NT2/D1 (cell line): ENCODE data around the gene ENC1.
"Not testable (repeated sequence)": the region's sequence is repeated elsewhere in the genome, so short reads cannot be mapped to it uniquely, and the experiment has no call there.

ENCODE experiments used
- DNase-seq: peaks from one replicate; pipeline ENCODE4 v3.0.0-alpha.2; 2011; ENCODE audit warnings: low read depth, low spot score
- H3K27me3 ChIP-seq: 2 replicates; pipeline ENCODE4 v1.6.0; 2011; ENCODE audit warnings: mild to moderate bottlenecking; ENCODE audit not compliant: insufficient read length, insufficient read depth
- H3K36me3 ChIP-seq: 2 replicates; pipeline ENCODE4 v1.6.1; 2011; ENCODE audit warnings: mild to moderate bottlenecking, low read length, mixed read lengths; ENCODE audit not compliant: insufficient read depth, insufficient read length
- H3K4me1 ChIP-seq: 2 replicates; pipeline ENCODE4 v1.5.1; 2011; ENCODE audit not compliant: insufficient read depth, insufficient read length
- H3K4me3 ChIP-seq: 2 replicates; pipeline ENCODE4 v1.5.1; 2011; ENCODE audit warnings: low read depth; ENCODE audit not compliant: insufficient read length
- H3K9ac ChIP-seq: 2 replicates; pipeline ENCODE4 v1.6.0; 2011; ENCODE audit warnings: low read depth; ENCODE audit not compliant: insufficient read length
- H3K9me3 ChIP-seq: 2 replicates; pipeline ENCODE4 v1.5.1; 2011; ENCODE audit warnings: mild to moderate bottlenecking, low read length; ENCODE audit not compliant: insufficient read depth
- SUZ12 ChIP-seq: IDR thresholded peaks from 2 replicates; pipeline ENCODE4 v1.6.1; 2011; ENCODE audit not compliant: insufficient read length, insufficient read depth; ENCODE audit errors: extremely low read depth
- YY1 ChIP-seq: IDR thresholded peaks from 2 replicates; pipeline ENCODE4 v1.6.1; 2011; ENCODE audit not compliant: insufficient read length, insufficient read depth
- ZNF274 ChIP-seq: IDR thresholded peaks from 2 replicates; pipeline ENCODE4 v1.6.1; 2011; ENCODE audit warnings: mild to moderate bottlenecking, low read depth, low read length

Gene ENC1, protein sequence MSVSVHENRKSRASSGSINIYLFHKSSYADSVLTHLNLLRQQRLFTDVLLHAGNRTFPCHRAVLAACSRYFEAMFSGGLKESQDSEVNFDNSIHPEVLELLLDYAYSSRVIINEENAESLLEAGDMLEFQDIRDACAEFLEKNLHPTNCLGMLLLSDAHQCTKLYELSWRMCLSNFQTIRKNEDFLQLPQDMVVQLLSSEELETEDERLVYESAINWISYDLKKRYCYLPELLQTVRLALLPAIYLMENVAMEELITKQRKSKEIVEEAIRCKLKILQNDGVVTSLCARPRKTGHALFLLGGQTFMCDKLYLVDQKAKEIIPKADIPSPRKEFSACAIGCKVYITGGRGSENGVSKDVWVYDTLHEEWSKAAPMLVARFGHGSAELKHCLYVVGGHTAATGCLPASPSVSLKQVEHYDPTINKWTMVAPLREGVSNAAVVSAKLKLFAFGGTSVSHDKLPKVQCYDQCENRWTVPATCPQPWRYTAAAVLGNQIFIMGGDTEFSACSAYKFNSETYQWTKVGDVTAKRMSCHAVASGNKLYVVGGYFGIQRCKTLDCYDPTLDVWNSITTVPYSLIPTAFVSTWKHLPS

GRCh38 chr5:74640450-74640953, at the start of gene ENC1:
ENC1 (minus strand) TSS chr5:74640728; CDS start chr5:74636485, 4,243 bp downstream.
- no peak for TF ChIP-seq YY1
- Histone ChIP-seq H3K9ac (peak within 1 kb of the TSS; percentile 97), H3K9me3 (no peaks in the 10 kb centered on the region), H3K4me3 (peak within 1 kb of the TSS; percentile 97), H3K36me3 (peaks cover 44% of the 10 kb centered on the region), H3K27me3 (peaks cover 6% of the 10 kb centered on the region), H3K4me1 (no peaks in the 10 kb centered on the region)
- DNase-seq, result peak; percentile 87

DNA sequence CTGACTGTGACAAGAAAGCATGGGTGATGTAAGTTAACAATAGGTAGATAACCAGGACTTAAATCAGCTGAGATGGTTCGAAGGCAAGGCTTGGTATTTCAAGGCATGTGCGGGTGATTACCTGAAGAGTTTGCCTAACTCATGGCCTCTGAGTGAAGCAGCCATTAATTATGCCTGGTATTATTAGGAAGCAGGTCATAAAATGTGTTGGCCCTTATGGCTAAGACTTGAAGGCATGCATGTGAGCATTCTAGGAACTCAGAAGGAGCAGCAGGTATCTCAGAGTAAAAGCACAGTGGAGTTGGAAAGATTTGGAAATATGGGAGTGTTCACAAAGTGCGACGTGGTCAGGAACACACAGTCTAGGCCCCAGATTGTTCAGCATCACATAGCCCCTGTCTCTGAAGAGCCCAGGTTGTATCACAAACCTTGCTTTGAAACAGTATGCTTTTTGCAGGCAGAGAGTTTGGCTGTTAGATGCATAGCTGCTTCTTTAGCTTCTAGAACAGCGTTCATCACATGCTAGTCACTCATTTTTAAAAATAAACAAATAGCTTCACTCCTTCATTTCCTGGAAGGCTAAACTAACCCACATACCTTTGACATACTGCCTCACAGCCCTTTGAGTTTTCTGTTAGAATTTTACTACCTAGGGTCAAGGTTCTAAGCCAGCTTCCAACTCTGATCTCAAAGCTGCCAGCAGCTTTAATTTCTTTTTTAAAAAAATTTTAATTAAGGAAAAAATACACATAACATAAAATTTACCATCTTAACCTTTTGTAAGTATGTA, 46.6 kb upstream of the ENC1 start:
- no peak overlapping the region for H3K4me3 ChIP-seq
- H3K9me3 ChIP-seq, result no peaks in the 10 kb centered on the region
- no peak overlapping the region for H3K9ac ChIP-seq
- H3K36me3 ChIP-seq, result peaks cover 39% of the 10 kb centered on the region
- TF ChIP-seq ZNF274 (no peak), SUZ12 (no peak), YY1 (no peak)
- H3K27me3 ChIP-seq, result no peaks in the 10 kb centered on the region
- H3K4me1 ChIP-seq, result no peaks in the 10 kb centered on the region
- no peak for DNase-seq

DNA sequence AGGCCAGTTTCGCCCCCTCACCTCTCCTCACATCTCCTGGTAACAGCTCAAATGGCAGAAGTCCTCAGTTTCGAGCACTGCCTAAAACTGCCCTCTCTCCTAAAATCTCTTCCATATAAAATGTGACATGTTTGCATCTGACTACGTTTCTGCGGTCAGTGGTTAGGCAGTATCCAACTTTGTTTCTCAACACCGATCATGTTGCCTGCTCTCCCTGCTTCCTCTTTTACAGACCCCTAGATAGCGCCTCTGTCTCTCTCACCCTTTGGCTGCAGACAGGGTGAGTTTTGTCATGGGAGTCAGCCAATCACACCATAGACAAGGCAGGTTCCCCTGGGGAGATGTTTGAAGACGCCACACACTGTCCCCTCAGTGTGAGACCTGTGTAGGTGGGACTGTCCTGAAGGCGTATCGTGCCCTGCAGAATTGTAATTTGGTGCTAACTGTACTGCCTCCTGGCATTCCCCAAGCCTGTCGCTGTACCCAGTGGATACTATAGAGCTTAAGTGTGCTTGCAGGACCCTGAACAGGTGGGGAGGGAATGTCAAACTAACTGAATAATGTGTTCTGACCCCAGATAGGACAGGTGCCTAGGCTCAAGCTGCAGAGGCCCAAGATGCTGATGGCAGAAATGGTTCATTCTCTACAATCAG, 45.6 kb upstream of the ENC1 start:
- peak overlapping the region; percentile 92 for H3K9ac ChIP-seq
- peaks cover 30% of the 10 kb centered on the region for H3K36me3 ChIP-seq
- TF ChIP-seq SUZ12, result no peak
- TF ChIP-seq ZNF274, result no peak
- TF ChIP-seq YY1, result no peak
- peak overlapping the region; percentile 78 for H3K4me3 ChIP-seq
- no peaks in the 10 kb centered on the region for H3K27me3 ChIP-seq
- DNase-seq, result no peak
- H3K9me3 ChIP-seq, result no peaks in the 10 kb centered on the region
- H3K4me1 ChIP-seq, result no peaks in the 10 kb centered on the region

GRCh38 chr5:74684900-74685851, 44.6 kb upstream of the ENC1 start, which contains the start of gene HEXB:
HEXB (plus strand) TSS chr5:74685233; CDS start chr5:74685261, 28 bp downstream.
- Histone ChIP-seq H3K9ac (peak within 1 kb of the TSS; percentile 92), H3K4me1 (no peaks in the 10 kb centered on the region), H3K9me3 (no peaks in the 10 kb centered on the region), H3K36me3 (peaks cover 24% of the 10 kb centered on the region), H3K27me3 (no peaks in the 10 kb centered on the region), H3K4me3 (peak within 1 kb of the TSS; percentile 78)
- peak; percentile 63 for DNase-seq
- TF ChIP-seq YY1 (no peak), ZNF274 (no peak), SUZ12 (no peak)

GRCh38 chr5:74679966-74680365, 39.4 kb upstream of the ENC1 start:
- Histone ChIP-seq H3K4me3 (no peak overlapping the region), H3K27me3 (no peaks in the 10 kb centered on the region), H3K9me3 (no peaks in the 10 kb centered on the region), H3K9ac (no peak overlapping the region), H3K36me3 (no peaks in the 10 kb centered on the region), H3K4me1 (no peaks in the 10 kb centered on the region)
- TF ChIP-seq SUZ12, result no peak
- TF ChIP-seq ZNF274, result no peak
- TF ChIP-seq YY1, result no peak
- no peak for DNase-seq

GRCh38 chr5:74679300-74679699, 38.8 kb upstream of the ENC1 start:
- H3K36me3 ChIP-seq, H3K4me3 ChIP-seq, H3K27me3 ChIP-seq, H3K9ac ChIP-seq, H3K9me3 ChIP-seq, H3K4me1 ChIP-seq, DNase-seq: not testable (repeated sequence)

GRCh38 chr5:74678123-74678522, 37.6 kb upstream of the ENC1 start:
- not testable (repeated sequence) for DNase-seq, H3K4me3 ChIP-seq, H3K9ac ChIP-seq, H3K4me1 ChIP-seq, H3K36me3 ChIP-seq, H3K27me3 ChIP-seq, H3K9me3 ChIP-seq

DNA sequence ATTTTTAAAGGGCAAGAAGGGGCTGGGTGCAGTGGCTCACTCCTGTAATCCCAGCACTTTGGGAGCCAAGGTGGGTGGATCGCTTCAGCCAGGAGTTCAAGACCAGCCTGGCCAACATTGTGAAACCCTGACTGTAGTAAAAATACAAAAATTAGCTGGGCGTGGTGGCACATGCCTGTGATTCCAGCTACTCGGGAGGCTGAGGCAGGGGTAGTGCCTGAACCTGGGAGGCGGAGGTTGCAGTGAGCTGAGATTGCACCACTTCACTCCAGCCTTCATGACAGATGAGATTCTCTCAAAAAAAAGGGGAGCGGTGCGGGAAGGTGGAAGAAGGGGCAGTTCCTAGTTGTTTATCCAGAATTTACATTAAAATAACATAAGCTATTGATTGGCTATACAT, 35.9 kb upstream of the ENC1 start:
- H3K27me3 ChIP-seq, H3K9ac ChIP-seq, H3K36me3 ChIP-seq, DNase-seq, H3K4me1 ChIP-seq, H3K4me3 ChIP-seq, H3K9me3 ChIP-seq: not testable (repeated sequence)
